ENCODE results near the gene NOTUM. TPM values are rescaled to one million over a fixed set of nuclear protein-coding genes. Genes with fewer than 3 reads are reported as not detected.

Gene NOTUM
- total and polyA plus RNA-seq, 4 donors: 0.19 to 5.4 (median 1.6) TPM

DNA sequence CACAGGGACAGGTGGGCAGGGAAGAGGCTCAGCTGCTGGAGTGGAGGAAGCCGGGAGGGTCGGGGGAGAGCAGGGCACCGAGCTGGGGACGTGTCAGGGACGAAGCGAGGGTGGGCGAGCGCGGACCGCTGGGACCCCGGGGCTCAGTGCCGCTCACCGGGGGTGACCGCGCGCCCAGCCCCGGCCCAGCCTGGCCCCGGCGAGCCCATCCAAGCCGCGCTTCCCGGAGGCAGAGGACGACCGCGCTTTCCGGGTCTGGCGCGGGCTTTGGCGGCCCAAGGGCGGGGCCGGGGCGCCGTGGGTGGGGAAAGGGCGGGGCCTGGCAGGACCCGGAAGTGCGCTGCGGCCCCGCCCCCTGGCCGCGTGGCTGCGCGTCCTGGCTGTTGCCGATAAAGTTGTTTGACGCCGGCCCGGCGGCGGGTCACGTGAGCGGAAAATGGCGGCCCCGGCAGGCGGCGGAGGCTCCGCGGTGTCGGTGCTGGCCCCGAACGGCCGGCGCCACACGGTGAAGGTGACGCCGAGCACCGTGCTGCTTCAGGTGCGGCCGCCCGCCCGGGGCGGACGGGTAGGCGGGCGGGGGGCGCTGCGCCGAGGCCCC lies 16.3 kb upstream of the NOTUM start, which contains the start of gene ASPSCR1:
Gene ASPSCR1, plus strand, starts transcription at position 419 of the 598 bp plus-strand sequence. Its CDS starts 18 bp downstream, at position 437.
- peak within 1 kb of the TSS; percentile 89 to 96 for H3K27ac ChIP-seq (ENCODE audit: low read depth in 1 of 2, low read length in 2 of 2)
- WGBS: under 1% methylated on average over 76 of the region's 76 CpGs
- H3K4me3 ChIP-seq (ENCODE audit: low read depth in 1 of 3, low read length in 3 of 3): peak within 1 kb of the TSS; percentile 81 to 91 (median 85)

DNA sequence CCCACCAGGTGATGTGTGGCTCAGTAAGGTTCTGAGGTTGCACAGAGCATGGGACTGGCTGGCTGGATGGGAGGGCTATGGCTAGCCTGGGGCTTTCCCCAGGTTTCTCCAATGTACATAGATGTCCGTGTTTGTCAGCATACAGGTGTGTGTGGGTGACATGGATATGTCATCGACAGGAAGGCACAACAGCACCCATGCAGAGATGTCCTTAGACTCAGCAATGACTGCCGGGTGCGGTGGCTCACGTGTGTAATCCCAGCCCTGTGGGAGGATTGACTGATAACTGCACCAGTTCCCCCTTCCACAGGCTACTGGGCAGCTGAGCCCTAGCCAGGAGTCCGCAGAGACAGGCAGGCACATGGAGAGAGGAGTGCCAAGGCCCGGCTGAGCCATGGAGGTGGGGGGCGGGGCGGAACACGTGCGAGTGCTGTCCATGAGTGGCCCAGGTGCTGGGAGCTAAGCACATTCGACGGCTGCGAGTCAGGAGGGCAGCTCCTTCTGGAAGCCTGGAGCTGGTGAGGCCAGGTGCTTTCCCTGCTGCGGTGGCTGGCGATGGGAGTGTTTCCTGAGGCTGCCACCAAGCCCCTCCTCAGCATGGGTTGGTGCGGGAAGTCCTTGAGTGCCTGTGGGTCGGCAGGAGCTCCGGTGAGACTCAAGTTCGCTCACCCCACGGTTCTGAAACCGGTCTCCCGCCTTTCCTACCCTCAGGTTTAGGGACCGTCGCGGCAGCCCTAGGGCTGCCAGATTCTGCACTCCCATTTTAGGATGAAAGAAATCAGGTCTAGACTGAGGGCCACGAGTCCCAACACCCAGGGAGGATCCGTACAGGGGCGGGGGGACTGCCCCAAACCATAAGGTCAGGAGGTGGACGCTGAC lies 15.6 kb upstream of the NOTUM start:
- Histone ChIP-seq H3K9ac (ENCODE audit: low read depth in 1 of 2, low read length in 2 of 2) (peak overlapping the region; percentile 63 to 88), H3K4me3 (ENCODE audit: low read depth in 1 of 3, low read length in 3 of 3) (peak overlapping the region; percentile 58 to 91 (median 66)), H3K4me1 (ENCODE audit: control insufficient read depth in 4 of 4, insufficient read depth in 4 of 4, low read length in 3 of 4) (peaks cover 6 to 27% (median 21%) of the 10 kb centered on the region in 4 donors), H3K36me3 (ENCODE audit: control insufficient read depth in 4 of 4, insufficient read depth in 3 of 4, low read depth in 1 of 4, low read length in 3 of 4) (peaks cover 0 to 3% (median 0%) of the 10 kb centered on the region in 4 donors), H3K9me3 (ENCODE audit: control insufficient read depth in 4 of 4, low read length in 3 of 4) (peaks cover 0 to 2% (median 0%) of the 10 kb centered on the region in 4 donors), H3K27me3 (ENCODE audit: control insufficient read depth in 4 of 4, insufficient read depth in 4 of 4, low read length in 3 of 4) (no peaks in the 10 kb centered on the region), H3K27ac (ENCODE audit: low read depth in 1 of 2, low read length in 2 of 2) (peak overlapping the region; percentile 89 to 96)
- DNase-seq (ENCODE audit: low spot score): peak; percentile 44
- TF ChIP-seq, protein P1, sequence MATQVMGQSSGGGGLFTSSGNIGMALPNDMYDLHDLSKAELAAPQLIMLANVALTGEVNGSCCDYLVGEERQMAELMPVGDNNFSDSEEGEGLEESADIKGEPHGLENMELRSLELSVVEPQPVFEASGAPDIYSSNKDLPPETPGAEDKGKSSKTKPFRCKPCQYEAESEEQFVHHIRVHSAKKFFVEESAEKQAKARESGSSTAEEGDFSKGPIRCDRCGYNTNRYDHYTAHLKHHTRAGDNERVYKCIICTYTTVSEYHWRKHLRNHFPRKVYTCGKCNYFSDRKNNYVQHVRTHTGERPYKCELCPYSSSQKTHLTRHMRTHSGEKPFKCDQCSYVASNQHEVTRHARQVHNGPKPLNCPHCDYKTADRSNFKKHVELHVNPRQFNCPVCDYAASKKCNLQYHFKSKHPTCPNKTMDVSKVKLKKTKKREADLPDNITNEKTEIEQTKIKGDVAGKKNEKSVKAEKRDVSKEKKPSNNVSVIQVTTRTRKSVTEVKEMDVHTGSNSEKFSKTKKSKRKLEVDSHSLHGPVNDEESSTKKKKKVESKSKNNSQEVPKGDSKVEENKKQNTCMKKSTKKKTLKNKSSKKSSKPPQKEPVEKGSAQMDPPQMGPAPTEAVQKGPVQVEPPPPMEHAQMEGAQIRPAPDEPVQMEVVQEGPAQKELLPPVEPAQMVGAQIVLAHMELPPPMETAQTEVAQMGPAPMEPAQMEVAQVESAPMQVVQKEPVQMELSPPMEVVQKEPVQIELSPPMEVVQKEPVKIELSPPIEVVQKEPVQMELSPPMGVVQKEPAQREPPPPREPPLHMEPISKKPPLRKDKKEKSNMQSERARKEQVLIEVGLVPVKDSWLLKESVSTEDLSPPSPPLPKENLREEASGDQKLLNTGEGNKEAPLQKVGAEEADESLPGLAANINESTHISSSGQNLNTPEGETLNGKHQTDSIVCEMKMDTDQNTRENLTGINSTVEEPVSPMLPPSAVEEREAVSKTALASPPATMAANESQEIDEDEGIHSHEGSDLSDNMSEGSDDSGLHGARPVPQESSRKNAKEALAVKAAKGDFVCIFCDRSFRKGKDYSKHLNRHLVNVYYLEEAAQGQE (IDR thresholded peaks at IDR 0.05): no peak
- no peak for TF ChIP-seq ZBTB33 (IDR thresholded peaks at IDR 0.05)
- no peak for TF ChIP-seq FOXA1 (IDR thresholded peaks at IDR 0.05)
- TF ChIP-seq RXRA (IDR thresholded peaks at IDR 0.05): peak in 1 of 2 donors; percentile 12
- TF ChIP-seq SP1 (IDR thresholded peaks at IDR 0.05): peak; percentile 34
- peak in 1 of 2 donors; percentile 8 for TF ChIP-seq RAD21 (IDR thresholded peaks at IDR 0.05)
- TF ChIP-seq MAX (IDR thresholded peaks at IDR 0.05): peak; percentile 94
- TF ChIP-seq ATF3 (IDR thresholded peaks at IDR 0.05): no peak
- no peak for TF ChIP-seq GABPA (IDR thresholded peaks at IDR 0.05 in 1 of 2, conservative IDR thresholded peaks at IDR 0.05 in 1 of 2)
- WGBS: 21% methylated on average over 30 of the region's 30 CpGs

More for the DNA sequence above, 16.3 kb upstream of the NOTUM start, which contains the start of gene ASPSCR1:
- Histone ChIP-seq H3K27me3 (ENCODE audit: control insufficient read depth in 4 of 4, insufficient read depth in 4 of 4, low read length in 3 of 4) (no peaks in the 10 kb centered on the region), H3K36me3 (ENCODE audit: control insufficient read depth in 4 of 4, insufficient read depth in 3 of 4, low read depth in 1 of 4, low read length in 3 of 4) (peaks cover 0 to 3% (median 0%) of the 10 kb centered on the region in 4 donors), H3K9me3 (ENCODE audit: control insufficient read depth in 4 of 4, low read length in 3 of 4) (peaks cover 0 to 2% (median 0%) of the 10 kb centered on the region in 4 donors), H3K4me1 (ENCODE audit: control insufficient read depth in 4 of 4, insufficient read depth in 4 of 4, low read length in 3 of 4) (peaks cover 6 to 27% (median 21%) of the 10 kb centered on the region in 4 donors), H3K9ac (ENCODE audit: low read depth in 1 of 2, low read length in 2 of 2) (peak within 1 kb of the TSS; percentile 73 to 88)
- peak; percentile 92 for DNase-seq (ENCODE audit: low spot score)
- TF ChIP-seq RXRA (IDR thresholded peaks at IDR 0.05) (no peak), GABPA (IDR thresholded peaks at IDR 0.05 in 1 of 2, conservative IDR thresholded peaks at IDR 0.05 in 1 of 2) (peak in 1 of 2 donors; percentile 64), FOXA1 (IDR thresholded peaks at IDR 0.05) (no peak), YY1 (IDR thresholded peaks at IDR 0.05) (peak; percentile 73), EGR1 (IDR thresholded peaks at IDR 0.05; ENCODE audit: low read depth in 2 of 2) (peak in 1 of 2 donors; percentile 29), SP1 (IDR thresholded peaks at IDR 0.05) (peak; percentile 22)

Measured in liver (tissue), 9 donors.